Measurements from ENCODE around the gene AGXT. TPM values are rescaled to one million over a fixed set of nuclear protein-coding genes. Genes with fewer than 3 reads are reported as not detected.

The AGXT gene
- total and polyA plus RNA-seq, 2 of the 8 experiments (the other 6 are each of a cell fraction or from before 2014, with no cell fraction given): 0.03 TPM; not detected in 1

- Histone ChIP-seq H4K5ac (ENCODE audit: insufficient read length, low read depth, low read length) (peak overlapping the region; percentile 21), H3K79me2 (ENCODE audit: control insufficient read depth in 1 of 2, insufficient read depth in 2 of 2, low read length in 2 of 2) (no peaks in the 10 kb centered on the region), H3K23ac (ENCODE audit: insufficient read length) (no peak overlapping the region), H3K18ac (ENCODE audit: extremely low read depth, low read length) (no peak overlapping the region), H3K79me1 (ENCODE audit: low read depth, low read length) (no peaks in the 10 kb centered on the region), H4K20me1 (replicated peaks in 1 of 2; ENCODE audit: control insufficient read depth in 1 of 2, insufficient read depth in 2 of 2, low read length in 2 of 2) (no peaks in the 10 kb centered on the region), H3K9ac (replicated peaks in 1 of 4; ENCODE audit: extremely low read depth in 1 of 4, low read depth in 3 of 4, low read length in 3 of 4) (no peak overlapping the region), H3K14ac (ENCODE audit: insufficient read length) (no peak overlapping the region), H2AK5ac (ENCODE audit: low read depth, low read length) (no peak overlapping the region; the same call in 1 of the 2 replicates), H3K9me3 (ENCODE audit: insufficient read depth in 2 of 2, low read depth in 1 of 2, low read length in 1 of 2) (no peaks in the 10 kb centered on the region), H3K4me2 (ENCODE audit: insufficient read depth in 1 of 2, low read depth in 2 of 2, low read length in 2 of 2) (no peak overlapping the region), H2BK120ac (replicated peaks; ENCODE audit: low read depth, low read length) (no peak overlapping the region), H2BK20ac (ENCODE audit: low read length) (no peak overlapping the region), H3K56ac (replicated peaks; ENCODE audit: insufficient read length, low read depth, low read length) (no peak overlapping the region), H2BK15ac (ENCODE audit: low read length) (peak overlapping the region; percentile 53; the same call in 1 of the 2 replicates), H3K4me3 (ENCODE audit: extremely low read depth in 1 of 4, insufficient read depth in 2 of 4, low read depth in 3 of 4, low read length in 4 of 4) (no peak overlapping the region), H3K4me1 (replicated peaks in 1 of 4; ENCODE audit: control insufficient read depth in 3 of 4, insufficient read depth in 4 of 4, low read length in 3 of 4) (no peaks in the 10 kb centered on the region; a peak in 1 of 7 replicates), H2BK5ac (ENCODE audit: low read depth, low read length) (0 out of 2 replicates have a peak overlapping the region, but pooled peaks have one; percentile 18), H3K36me3 (ENCODE audit: control insufficient read depth in 2 of 4, insufficient read depth in 4 of 4, low read length in 3 of 4) (no peaks in the 10 kb centered on the region), H4K91ac (replicated peaks; ENCODE audit: insufficient read length, low read length) (no peak overlapping the region), H3K4ac (replicated peaks; ENCODE audit: insufficient read length, low read depth, low read length) (no peak overlapping the region), H2BK12ac (ENCODE audit: low read depth, low read length) (peak overlapping the region; percentile 87; the same call in 1 of the 2 replicates), H4K8ac (ENCODE audit: extremely low read depth, insufficient read depth, low read length) (peak overlapping the region; percentile 68; the same call in 1 of the 2 replicates), H3K27me3 (replicated peaks in 1 of 4; ENCODE audit: control insufficient read depth in 3 of 4, extremely low read depth in 1 of 4, insufficient read depth in 3 of 4, low read length in 3 of 4) (no peaks in the 10 kb centered on the region), H3K23me2 (ENCODE audit: low read depth, low read length) (no peaks in the 10 kb centered on the region), H3K27ac (ENCODE audit: low read depth, low read length) (no peak overlapping the region), H2AFZ (ENCODE audit: low read length) (no peak overlapping the region)
- 89% methylated on average over 17 of the region's 17 CpGs; no CpG with 5 or more reads in 1 of the 2 experiments for WGBS, 2 experiments (ENCODE audit: extremely low coverage in 1 of 2, insufficient coverage in 1 of 2, insufficient read length in 1 of 2, insufficient replicate concordance in 2 of 2, low coverage in 1 of 2, low lambda C conversion rate in 2 of 2, missing lambda C conversion rate in 1 of 2)
- FAIRE-seq: peak; percentile 52
- DNase-seq (ENCODE audit: low read depth in 1 of 2, low spot score in 2 of 2): no peak
- CTCF ChIA-PET (ENCODE audit: partially characterized antibody): interaction anchor here (1.2 to 2.2 kb wide), 2 partner anchors 8 to 12 kb away, joined by 3 to 7 read pairs; no protein-coding TSS in a partner anchor
- POLR2A ChIA-PET (ENCODE audit: partially characterized antibody): no interaction called here
- TF ChIP-seq EP300 (IDR thresholded peaks at IDR 0.05; ENCODE audit: borderline replicate concordance in 1 of 2, low read depth in 2 of 2, low read length in 2 of 2): no peak
- TF ChIP-seq HDAC2 (IDR thresholded peaks at IDR 0.05; ENCODE audit: borderline replicate concordance in 1 of 2, low read depth in 2 of 2, low read length in 2 of 2): no peak
- no peak for TF ChIP-seq NRF1 (IDR thresholded peaks at IDR 0.05; ENCODE audit: low read depth, low read length)
- TF ChIP-seq YY1 (IDR thresholded peaks at IDR 0.05; ENCODE audit: low read depth, low read length): no peak
- no peak for TF ChIP-seq TEAD4 (IDR thresholded peaks at IDR 0.05; ENCODE audit: low read depth, low read length)
- no peak for TF ChIP-seq EZH2 (IDR thresholded peaks at IDR 0.05; ENCODE audit: low read depth, low read length, severe bottlenecking)
- no peak for TF ChIP-seq CHD1 (IDR thresholded peaks at IDR 0.05; ENCODE audit: low read depth, low read length)
- no peak for TF ChIP-seq CTCF (IDR thresholded peaks at IDR 0.05; ENCODE audit: control extremely low read depth in 1 of 3, insufficient read depth in 1 of 3, low read depth in 1 of 3, low read length in 3 of 3)
Observed at GRCh38 chr2:240872317-240873097, 3.9 kb downstream of the AGXT start.

All from H1 (cell line).